SU-DHL-6 (cell line): ENCODE results near the gene C1QTNF6.

Experiments
- H2AFZ ChIP-seq: fragments of 200-600 bp; sonication (generic); 2 replicates; pipeline ENCODE4 v1.6.1; 2014; ENCODE audit warnings: low read depth, mild to moderate bottlenecking, moderate library complexity, mixed read lengths, antibody characterized with exemption, low read length; ENCODE audit not compliant: severe bottlenecking
- H3F3A ChIP-seq: fragments of 200-600 bp; shearing (Covaris generic); 2 replicates; pipeline ENCODE4 v1.6.0; 2016; ENCODE audit warnings: antibody characterized with exemption, mild to moderate bottlenecking; ENCODE audit not compliant: insufficient read depth
- H3K27ac ChIP-seq: fragments of 200-600 bp; sonication (generic); 2 replicates; pipeline ENCODE4 v1.5.1; 2016; ENCODE audit warnings: low read depth, mild to moderate bottlenecking, low read length, moderate library complexity, mixed read lengths
- H3K27me3 ChIP-seq: fragments of 200-600 bp; sonication (generic), shearing (Covaris generic); 2 replicates; pipeline ENCODE4 v1.6.0; 2014; ENCODE audit warnings: mild to moderate bottlenecking, low read length
- H3K36me3 ChIP-seq: fragments of 200-600 bp; sonication (generic); 2 replicates; pipeline ENCODE4 v1.6.1; 2014; ENCODE audit warnings: mild to moderate bottlenecking, low read length, mixed read lengths
- H3K4me2 ChIP-seq: fragments of 300-600, 200-600 bp; shearing (Covaris generic), sonication (generic); 2 replicates; pipeline ENCODE4 v1.6.0; 2014; ENCODE audit warnings: low read length, low read depth, mild to moderate bottlenecking; ENCODE audit not compliant: poor library complexity, severe bottlenecking
- H3K4me3 ChIP-seq: fragments of 200-600 bp; sonication (generic); 2 replicates; pipeline ENCODE4 v1.5.1; 2014; ENCODE audit warnings: antibody characterized with exemption, low read length, mild to moderate bottlenecking, mixed read lengths; ENCODE audit not compliant: insufficient read depth, poor library complexity, severe bottlenecking
- H3K79me2 ChIP-seq: fragments of 200-600 bp; sonication (generic); 2 replicates; pipeline ENCODE4 v1.6.1; 2014; ENCODE audit warnings: mild to moderate bottlenecking, low read length, moderate library complexity; ENCODE audit not compliant: insufficient read depth
- H3K9ac ChIP-seq: fragments of 200-600 bp; sonication (generic); 2 replicates; pipeline ENCODE4 v1.7.0; 2014; ENCODE audit warnings: mild to moderate bottlenecking, low read length
- H3K9me2 ChIP-seq: fragments of 200-600 bp; sonication (generic); replicated peaks from 2 replicates; pipeline ENCODE4 v1.6.1; 2014; ENCODE audit warnings: low read length; ENCODE audit not compliant: insufficient read depth
- H3K9me3 ChIP-seq: fragments of 200-600 bp; sonication (generic); 2 replicates; pipeline ENCODE4 v1.6.1; 2014; ENCODE audit warnings: low read length, mixed read lengths; ENCODE audit not compliant: insufficient read depth
- H4K20me1 ChIP-seq: fragments of 200-600 bp; sonication (generic); 2 replicates; pipeline ENCODE4 v1.6.1; 2014; ENCODE audit warnings: low read depth, mild to moderate bottlenecking, antibody characterized with exemption, low read length, moderate library complexity, mixed read lengths
- CTCF ChIP-seq: fragments of 200-600 bp; sonication (generic); IDR thresholded peaks from one replicate; pipeline ENCODE4 v1.5.1; 2017; ENCODE audit warnings: antibody characterized with exemption, mild to moderate bottlenecking, low read length, moderate library complexity; ENCODE audit not compliant: insufficient read depth, poor library complexity, severe bottlenecking
- EZH2phosphoT487 ChIP-seq: fragments of 200-600 bp; sonication (generic), shearing (Covaris generic); conservative IDR thresholded peaks from 2 replicates; pipeline ENCODE4 v1.6.1; 2018; ENCODE audit warnings: mild to moderate bottlenecking, antibody characterized with exemption, low read length, moderate library complexity, mixed read lengths

C1QTNF6 gene

GRCh38 chr22:37174964-37175363 is 13.1 kb downstream of the C1QTNF6 start:
- Histone ChIP-seq H3K27ac (no peak overlapping the region), H3K79me2 (no peaks in the 10 kb centered on the region), H3K36me3 (no peaks in the 10 kb centered on the region), H4K20me1 (no peaks in the 10 kb centered on the region), H3K4me2 (no peak overlapping the region), H3F3A (no peaks in the 10 kb centered on the region), H3K27me3 (no peaks in the 10 kb centered on the region), H3K4me3 (no peak overlapping the region), H2AFZ (no peak overlapping the region), H3K9ac (no peak overlapping the region), H3K9me3 (no peaks in the 10 kb centered on the region), H3K9me2 (no peaks in the 10 kb centered on the region)
- no peak for TF ChIP-seq EZH2phosphoT487
- TF ChIP-seq CTCF: no peak

- no peak for TF ChIP-seq EZH2phosphoT487
- no peak for TF ChIP-seq CTCF
- no peaks in the 10 kb centered on the region for H3K36me3 ChIP-seq
Measured at GRCh38 chr22:37173709-37174108, 14.3 kb downstream of the C1QTNF6 start.

GRCh38 chr22:37172266-37173245 is 15.5 kb downstream of the C1QTNF6 start:
- no peak overlapping the region for H2AFZ ChIP-seq
- H3K9ac ChIP-seq: no peak overlapping the region
- no peaks in the 10 kb centered on the region for H3K9me3 ChIP-seq
- no peaks in the 10 kb centered on the region for H3K27me3 ChIP-seq
- no peak overlapping the region for H3K4me3 ChIP-seq
- H3K4me2 ChIP-seq: no peak overlapping the region
- no peaks in the 10 kb centered on the region for H4K20me1 ChIP-seq
- TF ChIP-seq EZH2phosphoT487 (no peak), CTCF (no peak)
- no peaks in the 10 kb centered on the region for H3K9me2 ChIP-seq
- no peak overlapping the region for H3K27ac ChIP-seq
- no peaks in the 10 kb centered on the region for H3F3A ChIP-seq
- H3K79me2 ChIP-seq: no peaks in the 10 kb centered on the region
- H3K36me3 ChIP-seq: no peaks in the 10 kb centered on the region

More at GRCh38 chr22:37173709-37174108, 14.3 kb downstream of the C1QTNF6 start:
- Histone ChIP-seq H3K4me2 (no peak overlapping the region), H3F3A (no peaks in the 10 kb centered on the region), H2AFZ (no peak overlapping the region), H3K27ac (no peak overlapping the region), H3K9me2 (no peaks in the 10 kb centered on the region), H4K20me1 (no peaks in the 10 kb centered on the region), H3K9ac (no peak overlapping the region), H3K79me2 (no peaks in the 10 kb centered on the region), H3K27me3 (no peaks in the 10 kb centered on the region), H3K9me3 (no peaks in the 10 kb centered on the region), H3K4me3 (no peak overlapping the region)
